ENCODE data around the gene MYO15A. TPM values are rescaled to one million over a fixed set of nuclear protein-coding genes. Genes with fewer than 3 reads are reported as not detected.

MYO15A gene
- total RNA-seq, 1 experiment from 2014 or later, result 0.36 TPM

DNA sequence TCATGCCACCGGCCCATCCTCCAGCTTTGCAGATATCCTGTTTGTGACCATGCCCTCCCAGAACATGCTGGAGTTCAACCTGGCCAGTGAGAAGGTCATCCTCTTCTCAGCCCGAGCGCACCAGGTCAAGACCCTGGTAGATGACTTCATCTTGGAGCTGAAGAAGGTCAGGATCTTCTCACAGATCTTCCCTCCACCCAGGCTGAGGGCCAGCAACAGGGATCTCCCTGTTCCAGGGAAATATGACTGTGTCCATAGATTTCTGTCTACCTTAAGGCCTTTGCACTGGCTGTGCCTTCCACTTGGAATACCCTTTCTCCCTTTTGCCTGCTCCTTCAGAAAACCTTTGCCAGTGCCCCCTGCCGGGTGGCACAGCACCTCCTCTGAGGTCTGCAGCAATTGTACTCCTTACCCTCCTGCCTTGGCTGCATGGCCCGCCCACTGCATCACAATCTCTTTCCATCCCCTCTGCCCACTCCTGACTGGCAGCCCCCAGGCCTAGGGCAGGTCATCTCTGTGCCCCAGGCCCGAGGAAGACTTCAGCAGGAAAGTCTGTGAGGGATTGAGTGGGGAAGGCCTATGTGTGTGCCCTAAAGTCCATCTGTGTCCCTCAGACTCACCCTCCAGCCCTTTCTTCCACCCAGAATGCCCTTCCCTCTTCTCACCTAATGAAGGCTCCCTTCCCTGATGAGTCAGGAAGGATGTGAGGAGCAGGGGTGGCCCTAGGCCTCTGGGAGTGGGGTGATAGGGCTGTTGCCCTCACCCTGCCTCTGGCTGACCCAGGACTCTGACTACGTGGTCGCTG is 47.8 kb downstream of the MYO15A start:
- Histone ChIP-seq H3K27me3 (ENCODE audit: control insufficient read depth, insufficient read depth, low read length) (no peaks in the 10 kb centered on the region), H3K36me3 (ENCODE audit: control insufficient read depth, insufficient read depth, low read length) (no peaks in the 10 kb centered on the region), H3K4me3 (ENCODE audit: low read depth in 2 of 2, low read length in 2 of 2) (no peak overlapping the region), H3K4me1 (ENCODE audit: control insufficient read depth, insufficient read depth, low read length) (no peaks in the 10 kb centered on the region), H3K27ac (ENCODE audit: low read length) (no peak overlapping the region), H3K9me3 (ENCODE audit: control insufficient read depth, insufficient read depth, low read depth, low read length) (no peaks in the 10 kb centered on the region)
- in situ Hi-C loops (cut with HindIII; ENCODE audit: low pct_unique_long_range_greater_than_20kb, low sequenced_read_pairs) (no loop called here), intact Hi-C loops (cut with micrococcal nuclease; ENCODE audit: unreplicated experiment) (no loop called here)
- POLR2A ChIA-PET, result no interaction called here
- CTCF ChIA-PET, result no interaction called here
- ATAC-seq, result peak; percentile 55
- TF ChIP-seq TCF7L2 (IDR thresholded peaks at IDR 0.05; ENCODE audit: low read depth, low read length) (no peak), SIN3A (IDR thresholded peaks at IDR 0.05; ENCODE audit: borderline replicate concordance, insufficient read depth, low read depth, low read length) (no peak), POLR2AphosphoS5 (IDR thresholded peaks at IDR 0.05; ENCODE audit: low read depth, low read length) (no peak)
- TF ChIP-seq, protein P1, sequence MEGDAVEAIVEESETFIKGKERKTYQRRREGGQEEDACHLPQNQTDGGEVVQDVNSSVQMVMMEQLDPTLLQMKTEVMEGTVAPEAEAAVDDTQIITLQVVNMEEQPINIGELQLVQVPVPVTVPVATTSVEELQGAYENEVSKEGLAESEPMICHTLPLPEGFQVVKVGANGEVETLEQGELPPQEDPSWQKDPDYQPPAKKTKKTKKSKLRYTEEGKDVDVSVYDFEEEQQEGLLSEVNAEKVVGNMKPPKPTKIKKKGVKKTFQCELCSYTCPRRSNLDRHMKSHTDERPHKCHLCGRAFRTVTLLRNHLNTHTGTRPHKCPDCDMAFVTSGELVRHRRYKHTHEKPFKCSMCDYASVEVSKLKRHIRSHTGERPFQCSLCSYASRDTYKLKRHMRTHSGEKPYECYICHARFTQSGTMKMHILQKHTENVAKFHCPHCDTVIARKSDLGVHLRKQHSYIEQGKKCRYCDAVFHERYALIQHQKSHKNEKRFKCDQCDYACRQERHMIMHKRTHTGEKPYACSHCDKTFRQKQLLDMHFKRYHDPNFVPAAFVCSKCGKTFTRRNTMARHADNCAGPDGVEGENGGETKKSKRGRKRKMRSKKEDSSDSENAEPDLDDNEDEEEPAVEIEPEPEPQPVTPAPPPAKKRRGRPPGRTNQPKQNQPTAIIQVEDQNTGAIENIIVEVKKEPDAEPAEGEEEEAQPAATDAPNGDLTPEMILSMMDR (IDR thresholded peaks at IDR 0.05), result no peak
- TF ChIP-seq, protein P2, sequence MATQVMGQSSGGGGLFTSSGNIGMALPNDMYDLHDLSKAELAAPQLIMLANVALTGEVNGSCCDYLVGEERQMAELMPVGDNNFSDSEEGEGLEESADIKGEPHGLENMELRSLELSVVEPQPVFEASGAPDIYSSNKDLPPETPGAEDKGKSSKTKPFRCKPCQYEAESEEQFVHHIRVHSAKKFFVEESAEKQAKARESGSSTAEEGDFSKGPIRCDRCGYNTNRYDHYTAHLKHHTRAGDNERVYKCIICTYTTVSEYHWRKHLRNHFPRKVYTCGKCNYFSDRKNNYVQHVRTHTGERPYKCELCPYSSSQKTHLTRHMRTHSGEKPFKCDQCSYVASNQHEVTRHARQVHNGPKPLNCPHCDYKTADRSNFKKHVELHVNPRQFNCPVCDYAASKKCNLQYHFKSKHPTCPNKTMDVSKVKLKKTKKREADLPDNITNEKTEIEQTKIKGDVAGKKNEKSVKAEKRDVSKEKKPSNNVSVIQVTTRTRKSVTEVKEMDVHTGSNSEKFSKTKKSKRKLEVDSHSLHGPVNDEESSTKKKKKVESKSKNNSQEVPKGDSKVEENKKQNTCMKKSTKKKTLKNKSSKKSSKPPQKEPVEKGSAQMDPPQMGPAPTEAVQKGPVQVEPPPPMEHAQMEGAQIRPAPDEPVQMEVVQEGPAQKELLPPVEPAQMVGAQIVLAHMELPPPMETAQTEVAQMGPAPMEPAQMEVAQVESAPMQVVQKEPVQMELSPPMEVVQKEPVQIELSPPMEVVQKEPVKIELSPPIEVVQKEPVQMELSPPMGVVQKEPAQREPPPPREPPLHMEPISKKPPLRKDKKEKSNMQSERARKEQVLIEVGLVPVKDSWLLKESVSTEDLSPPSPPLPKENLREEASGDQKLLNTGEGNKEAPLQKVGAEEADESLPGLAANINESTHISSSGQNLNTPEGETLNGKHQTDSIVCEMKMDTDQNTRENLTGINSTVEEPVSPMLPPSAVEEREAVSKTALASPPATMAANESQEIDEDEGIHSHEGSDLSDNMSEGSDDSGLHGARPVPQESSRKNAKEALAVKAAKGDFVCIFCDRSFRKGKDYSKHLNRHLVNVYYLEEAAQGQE (IDR thresholded peaks at IDR 0.05; ENCODE audit: insufficient read depth in 1 of 2, low read depth in 2 of 2, low read length in 1 of 2), result no peak
- no peak for DNase-seq (ENCODE audit: low read depth, low spot score)
- BruUV-seq (replicated peaks), result no TSS peak

DNA sequence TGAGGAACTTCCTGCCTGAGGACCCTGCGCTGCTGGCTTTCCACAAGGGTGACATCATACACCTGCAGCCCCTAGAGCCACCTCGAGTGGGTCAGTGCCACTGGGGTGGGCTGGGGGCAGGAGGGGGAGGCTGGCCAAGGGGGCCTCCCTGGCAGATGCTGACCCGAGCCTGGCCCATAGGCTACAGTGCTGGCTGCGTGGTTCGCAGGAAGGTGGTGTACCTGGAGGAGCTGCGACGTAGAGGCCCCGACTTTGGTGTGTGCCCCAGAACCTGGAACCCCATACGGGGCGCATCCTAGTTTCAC is 48.4 kb downstream of the MYO15A start:
- ChIA-PET POLR2A (no interaction called here), CTCF (no interaction called here)
- ATAC-seq (no peak), DNase-seq (ENCODE audit: low read depth, low spot score) (no peak)
- TF ChIP-seq, protein P1 (IDR thresholded peaks at IDR 0.05), result no peak
- TF ChIP-seq, protein P2 (IDR thresholded peaks at IDR 0.05; ENCODE audit: insufficient read depth in 1 of 2, low read depth in 2 of 2, low read length in 1 of 2), result no peak
- no peak for TF ChIP-seq SIN3A (IDR thresholded peaks at IDR 0.05; ENCODE audit: borderline replicate concordance, insufficient read depth, low read depth, low read length)
- TF ChIP-seq POLR2AphosphoS5 (IDR thresholded peaks at IDR 0.05; ENCODE audit: low read depth, low read length), result no peak
- no peak for TF ChIP-seq TCF7L2 (IDR thresholded peaks at IDR 0.05; ENCODE audit: low read depth, low read length)
- intact Hi-C loops (cut with micrococcal nuclease; ENCODE audit: unreplicated experiment), result no loop called here
- H3K27me3 ChIP-seq (ENCODE audit: control insufficient read depth, insufficient read depth, low read length), result no peaks in the 10 kb centered on the region
- in situ Hi-C loops (cut with HindIII; ENCODE audit: low pct_unique_long_range_greater_than_20kb, low sequenced_read_pairs), result no loop called here
- H3K4me1 ChIP-seq (ENCODE audit: control insufficient read depth, insufficient read depth, low read length), result no peaks in the 10 kb centered on the region
- no peak overlapping the region for H3K27ac ChIP-seq (ENCODE audit: low read length)
- no TSS peak for BruUV-seq (replicated peaks)
- no peak overlapping the region for H3K4me3 ChIP-seq (ENCODE audit: low read depth in 2 of 2, low read length in 2 of 2)
- no peaks in the 10 kb centered on the region for H3K9me3 ChIP-seq (ENCODE audit: control insufficient read depth, insufficient read depth, low read depth, low read length)
- H3K36me3 ChIP-seq (ENCODE audit: control insufficient read depth, insufficient read depth, low read length), result no peaks in the 10 kb centered on the region

Data from Panc1 (cell line).